GM18861 (cell line): ENCODE data around the gene PNPLA4.

Experiments
- ATAC-seq: cut with Tn5 transposase; IDR thresholded peaks from one replicate; pipeline ENCODE4 v1.9.1; 2021; ENCODE audit not compliant: unreplicated experiment

Gene PNPLA4

GRCh38 chrX:7872042-7872441 lies 55.2 kb downstream of the PNPLA4 start:
- no peak for ATAC-seq

- no peak for ATAC-seq
Observed at GRCh38 chrX:7852166-7852565, 75.0 kb downstream of the PNPLA4 start.
